Measurements from ENCODE around the gene SNAI1. TPM values are rescaled to one million over a fixed set of nuclear protein-coding genes. Genes with fewer than 3 reads are reported as not detected.

SNAI1 gene
- total RNA-seq, 1 donor from 2014 or later: 26.4 TPM

DNA sequence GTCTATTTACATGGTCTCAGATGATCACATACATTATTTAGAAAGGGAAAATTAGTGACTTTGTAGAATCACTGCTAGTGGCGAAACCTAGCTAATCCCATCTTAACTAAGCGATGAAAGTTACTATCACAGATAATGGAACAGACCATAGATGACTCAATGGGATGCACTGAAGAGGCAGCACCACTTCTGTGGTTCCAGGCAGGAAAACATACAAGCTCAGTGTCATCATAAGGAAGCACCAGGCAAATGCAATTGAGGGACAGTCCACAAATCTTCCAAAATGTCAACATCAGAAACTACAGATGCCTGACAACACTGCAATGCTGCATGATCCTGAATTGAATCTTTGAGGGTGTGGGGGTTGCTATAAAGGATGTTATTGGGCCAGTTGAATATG, 15.9 kb upstream of the SNAI1 start:
- TF ChIP-seq, protein P1, sequence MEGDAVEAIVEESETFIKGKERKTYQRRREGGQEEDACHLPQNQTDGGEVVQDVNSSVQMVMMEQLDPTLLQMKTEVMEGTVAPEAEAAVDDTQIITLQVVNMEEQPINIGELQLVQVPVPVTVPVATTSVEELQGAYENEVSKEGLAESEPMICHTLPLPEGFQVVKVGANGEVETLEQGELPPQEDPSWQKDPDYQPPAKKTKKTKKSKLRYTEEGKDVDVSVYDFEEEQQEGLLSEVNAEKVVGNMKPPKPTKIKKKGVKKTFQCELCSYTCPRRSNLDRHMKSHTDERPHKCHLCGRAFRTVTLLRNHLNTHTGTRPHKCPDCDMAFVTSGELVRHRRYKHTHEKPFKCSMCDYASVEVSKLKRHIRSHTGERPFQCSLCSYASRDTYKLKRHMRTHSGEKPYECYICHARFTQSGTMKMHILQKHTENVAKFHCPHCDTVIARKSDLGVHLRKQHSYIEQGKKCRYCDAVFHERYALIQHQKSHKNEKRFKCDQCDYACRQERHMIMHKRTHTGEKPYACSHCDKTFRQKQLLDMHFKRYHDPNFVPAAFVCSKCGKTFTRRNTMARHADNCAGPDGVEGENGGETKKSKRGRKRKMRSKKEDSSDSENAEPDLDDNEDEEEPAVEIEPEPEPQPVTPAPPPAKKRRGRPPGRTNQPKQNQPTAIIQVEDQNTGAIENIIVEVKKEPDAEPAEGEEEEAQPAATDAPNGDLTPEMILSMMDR (IDR thresholded peaks at IDR 0.05; ENCODE audit: unreplicated experiment): no peak
- Mint-ChIP-seq H3K27me3 (ENCODE audit: unreplicated experiment) (peaks cover 2% of the 10 kb centered on the region), H3K4me3 (ENCODE audit: unreplicated experiment) (no peak overlapping the region), H3K4me1 (ENCODE audit: unreplicated experiment) (peaks cover 13% of the 10 kb centered on the region), H3K9me3 (ENCODE audit: unreplicated experiment) (no peaks in the 10 kb centered on the region), H3K36me3 (ENCODE audit: low read depth, unreplicated experiment) (no peaks in the 10 kb centered on the region), H3K27ac (ENCODE audit: unreplicated experiment) (no peak overlapping the region)
- DNase-seq (ENCODE audit: low spot score): no peak

DNA sequence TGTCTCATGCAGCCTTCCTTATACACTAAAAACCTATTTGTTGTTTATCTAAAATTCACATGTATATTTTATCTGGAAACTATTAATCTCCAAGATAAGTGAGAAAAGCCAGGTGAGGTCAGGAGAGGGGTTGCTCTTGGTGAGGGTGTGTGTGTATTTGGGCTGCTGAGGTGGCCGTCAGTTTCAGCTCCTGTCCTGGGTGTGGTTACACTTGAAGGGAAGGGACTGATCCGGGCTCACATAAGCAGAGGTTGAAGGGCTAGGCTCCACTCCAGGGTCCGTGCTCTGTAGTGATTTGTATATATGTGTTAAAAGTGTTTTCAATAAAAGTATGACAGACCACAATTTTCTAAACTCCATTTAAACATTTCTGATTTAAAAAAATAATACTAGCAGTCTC, 13.5 kb upstream of the SNAI1 start:
- DNase-seq (ENCODE audit: low spot score): no peak
- Mint-ChIP-seq H3K27me3 (ENCODE audit: unreplicated experiment) (peaks cover 2% of the 10 kb centered on the region), H3K9me3 (ENCODE audit: unreplicated experiment) (no peaks in the 10 kb centered on the region), H3K4me1 (ENCODE audit: unreplicated experiment) (peaks cover 13% of the 10 kb centered on the region), H3K4me3 (ENCODE audit: unreplicated experiment) (no peak overlapping the region), H3K27ac (ENCODE audit: unreplicated experiment) (peak overlapping the region; percentile 81), H3K36me3 (ENCODE audit: low read depth, unreplicated experiment) (no peaks in the 10 kb centered on the region)
- TF ChIP-seq, protein P1 (IDR thresholded peaks at IDR 0.05; ENCODE audit: unreplicated experiment): no peak

DNA sequence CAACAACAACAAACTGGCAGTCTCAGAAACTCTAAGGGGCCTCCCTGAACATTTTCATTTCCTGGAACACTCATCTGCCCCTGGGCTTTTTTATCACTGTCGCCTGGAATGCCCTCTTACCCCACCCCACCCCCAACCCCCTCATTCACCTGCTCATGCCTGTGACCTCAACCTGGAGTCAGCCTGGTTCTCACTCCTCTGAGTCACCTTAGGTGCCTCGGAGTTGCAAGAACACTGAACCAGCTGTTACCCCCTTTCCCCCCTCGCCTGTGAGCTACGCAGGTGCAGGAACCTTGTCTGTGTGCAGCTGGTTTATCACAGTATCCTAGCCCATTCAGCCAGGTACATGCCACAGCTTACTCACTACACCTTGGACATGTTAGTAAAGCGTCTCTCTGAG, 12.8 kb upstream of the SNAI1 start:
- H3K27me3 Mint-ChIP-seq (ENCODE audit: unreplicated experiment): peaks cover 2% of the 10 kb centered on the region
- no peak overlapping the region for H3K27ac Mint-ChIP-seq (ENCODE audit: unreplicated experiment)

DNA sequence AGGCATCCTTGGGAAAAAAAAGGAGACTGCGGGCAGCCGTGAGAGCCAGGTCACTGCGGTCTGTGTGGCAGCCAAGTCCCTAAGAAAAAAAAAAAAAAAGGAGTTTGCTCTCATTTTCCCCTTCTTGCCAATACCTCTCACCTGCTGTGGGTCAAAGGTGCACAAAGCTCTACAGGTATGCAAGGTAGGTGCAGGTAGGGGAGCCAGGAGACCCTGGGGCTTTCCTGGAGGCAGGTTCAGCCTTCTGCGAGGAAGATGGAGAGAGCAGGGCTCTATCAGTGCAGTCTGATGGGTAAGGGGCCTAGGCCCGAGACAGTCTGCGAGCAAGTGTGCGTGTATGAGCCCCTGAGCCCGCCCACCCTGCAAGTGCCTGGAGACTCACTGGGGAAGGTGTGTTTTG, 12.3 kb upstream of the SNAI1 start:
- no peak for DNase-seq (ENCODE audit: low spot score)
- TF ChIP-seq, protein P1 (IDR thresholded peaks at IDR 0.05; ENCODE audit: unreplicated experiment): no peak
- Mint-ChIP-seq H3K9me3 (ENCODE audit: unreplicated experiment) (no peaks in the 10 kb centered on the region), H3K4me3 (ENCODE audit: unreplicated experiment) (no peak overlapping the region), H3K27ac (ENCODE audit: unreplicated experiment) (no peak overlapping the region), H3K36me3 (ENCODE audit: low read depth, unreplicated experiment) (no peaks in the 10 kb centered on the region), H3K4me1 (ENCODE audit: unreplicated experiment) (peaks cover 13% of the 10 kb centered on the region), H3K27me3 (ENCODE audit: unreplicated experiment) (peaks cover 2% of the 10 kb centered on the region)

More for the DNA sequence above, 12.8 kb upstream of the SNAI1 start:
- H3K4me3 Mint-ChIP-seq (ENCODE audit: unreplicated experiment): no peak overlapping the region
- no peaks in the 10 kb centered on the region for H3K36me3 Mint-ChIP-seq (ENCODE audit: low read depth, unreplicated experiment)
- TF ChIP-seq, protein P1 (IDR thresholded peaks at IDR 0.05; ENCODE audit: unreplicated experiment): no peak
- peaks cover 13% of the 10 kb centered on the region for H3K4me1 Mint-ChIP-seq (ENCODE audit: unreplicated experiment)
- no peaks in the 10 kb centered on the region for H3K9me3 Mint-ChIP-seq (ENCODE audit: unreplicated experiment)
- DNase-seq (ENCODE audit: low spot score): no peak

DNA sequence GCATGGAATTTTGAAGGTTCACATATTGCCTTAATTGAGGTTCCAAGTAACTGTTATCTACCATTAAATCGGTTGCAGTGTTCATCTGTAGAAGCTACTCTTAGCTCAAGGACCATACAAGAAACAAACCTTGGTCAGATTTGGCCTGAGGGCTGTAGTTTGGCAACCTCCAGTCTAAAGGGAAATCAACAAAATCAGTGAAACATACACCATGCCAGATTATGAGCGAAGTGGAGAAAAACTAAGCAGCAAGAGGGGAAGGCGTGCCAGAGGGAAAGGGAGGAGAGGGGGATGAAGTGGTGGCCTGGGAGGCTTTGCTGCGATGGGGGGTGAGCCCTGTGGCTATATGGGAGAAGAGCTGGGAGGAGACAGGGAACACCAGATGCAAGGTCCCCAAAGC, 8.8 kb upstream of the SNAI1 start:
- H3K36me3 Mint-ChIP-seq (ENCODE audit: low read depth, unreplicated experiment): no peaks in the 10 kb centered on the region
- peaks cover 5% of the 10 kb centered on the region for H3K4me1 Mint-ChIP-seq (ENCODE audit: unreplicated experiment)
- TF ChIP-seq, protein P1 (IDR thresholded peaks at IDR 0.05; ENCODE audit: unreplicated experiment): no peak
- H3K4me3 Mint-ChIP-seq (ENCODE audit: unreplicated experiment): no peak overlapping the region
- no peaks in the 10 kb centered on the region for H3K27me3 Mint-ChIP-seq (ENCODE audit: unreplicated experiment)
- no peak overlapping the region for H3K27ac Mint-ChIP-seq (ENCODE audit: unreplicated experiment)
- DNase-seq (ENCODE audit: low spot score): no peak
- H3K9me3 Mint-ChIP-seq (ENCODE audit: unreplicated experiment): no peaks in the 10 kb centered on the region
